K562 (cell line): ENCODE measurements around the gene PSMB11. TPM values are rescaled to one million over a fixed set of nuclear protein-coding genes. Genes with fewer than 3 reads are reported as not detected.
A peak's percentile ranks its signal among the peaks of the same experiment; 100 is the strongest.

Source experiments
- BMI1 ChIP-seq: fragments of 150-350 bp; IDR thresholded peaks from 2 replicates; pipeline ENCODE4 v1.6.1; 2014; ENCODE audit warnings: low read length
- CC2D1A ChIP-seq: fragments of 450-650 bp; IDR thresholded peaks from 2 replicates; pipeline ENCODE4 v1.6.1; 2017; ENCODE audit warnings: mild to moderate bottlenecking
- FOXP1 ChIP-seq: sonication (generic); formaldehyde crosslinking; IDR thresholded peaks from 2 replicates; pipeline ENCODE4 v1.8.0; 2022; ENCODE audit warnings: mild to moderate bottlenecking, missing genetic modification reagents
- HLTF ChIP-seq: fragments of 450-650 bp; IDR thresholded peaks from 2 replicates; pipeline ENCODE4 v1.6.1; 2016
- MAFK ChIP-seq: IDR thresholded peaks from 2 replicates; pipeline ENCODE4 v1.6.1; 2011; ENCODE audit warnings: low read length, improper control_type of control experiment
- NCOA4 ChIP-seq: fragments of 450-650 bp; IDR thresholded peaks from 2 replicates; pipeline ENCODE4 v1.6.1; 2018; ENCODE audit warnings: mild to moderate bottlenecking; ENCODE audit not compliant: partially characterized antibody
- NELFE ChIP-seq: IDR thresholded peaks from 2 replicates; pipeline ENCODE4 v1.6.1; 2011; ENCODE audit warnings: mild to moderate bottlenecking; ENCODE audit not compliant: insufficient read depth, insufficient read length
- PHF20 ChIP-seq: fragments of 450-650 bp; IDR thresholded peaks from 2 replicates; pipeline ENCODE4 v1.6.1; 2018; ENCODE audit not compliant: partially characterized antibody
- SAFB ChIP-seq: fragments of 200-400 bp; formaldehyde crosslinking; IDR thresholded peaks from 2 replicates; pipeline ENCODE4 v1.6.1; 2017; ENCODE audit warnings: low read depth, low read length, borderline replicate concordance
- SRSF7 ChIP-seq: fragments of 200-400 bp; formaldehyde crosslinking; optimal IDR thresholded peaks from 2 replicates; pipeline ENCODE3; 2017; ENCODE audit warnings: mild to moderate bottlenecking, low read depth, low read length
- ZFP36 ChIP-seq: fragments of 150-350 bp; IDR thresholded peaks from 2 replicates; pipeline ENCODE4 v1.6.1; 2018; ENCODE audit warnings: low read length, low read depth; ENCODE audit not compliant: partially characterized antibody
- ZNF232 ChIP-seq: sonication (generic); formaldehyde crosslinking; IDR thresholded peaks from 2 replicates; pipeline ENCODE4 v1.8.0; 2022; ENCODE audit warnings: mild to moderate bottlenecking, missing genetic modification reagents
- ZSCAN29 ChIP-seq: fragments of 450-650 bp; IDR thresholded peaks from 2 replicates; pipeline ENCODE4 v1.6.1; 2017
- polyA plus RNA-seq, 8 experiments: library from polyadenylated mRNA; depleted of rRNA in 4 of 8; stranded (reverse) in 5 of 8; unstranded in 3 of 8; fragments of >200 nt; fragmentation: Nextera tagmentation in 2 of 8; fragmentation: Illumina TruSeq in 1 of 8; extraction: Ambion mirVana in 2 of 8; extraction: Trizol in 1 of 8; gene quantifications; 2 replicates each; pipeline versions ENCODE4 v1.2.1 to v1.2.3, GENCODE V29; 2011 to 2014; ENCODE audit warnings: inconsistent platforms in 1 of 8, missing spikeins in 1 of 8
- total RNA-seq, 7 experiments: library from RNA; depleted of rRNA in 6 of 7; stranded (reverse); fragments of >200 nt in 6 of 7; fragmentation: Illumina TruSeq in 2 of 7; extraction: Trizol in 2 of 7; gene quantifications; 2 replicates each; pipeline versions ENCODE4 v1.2.1 to v1.2.3, GENCODE V29; 2011 to 2021; ENCODE audit warnings: low replicate concordance in 1 of 7
- TF ChIP-seq, protein P1 (sequence below): fragments of 250-450 bp; sonication (Bioruptor Pico); IDR thresholded peaks from 2 replicates; pipeline ENCODE4 v1.4.0; 2020; ENCODE audit warnings: mild to moderate bottlenecking, moderate library complexity, borderline replicate concordance
- TF ChIP-seq, protein P2 (sequence below), 2 experiments: fragments of 450-650 bp in 1 of 2; sonication (generic) in 1 of 2; formaldehyde crosslinking in 1 of 2; IDR thresholded peaks; 2 replicates each; pipeline versions ENCODE4 v1.7.1 to v1.9.0; 2016 to 2022; ENCODE audit warnings: inconsistent platforms in 1 of 2, mild to moderate bottlenecking in 1 of 2, missing genetic modification reagents in 1 of 2
- TF ChIP-seq, protein P3 (sequence below), 2 experiments: fragments of 450-650 bp; IDR thresholded peaks; 2 replicates each; pipeline ENCODE4 v1.6.1; 2016

PSMB11 gene
- total and polyA plus RNA-seq, 9 of the 15 experiments (the other 6 are each of a cell fraction or from before 2014, with no cell fraction given): not detected

DNA sequence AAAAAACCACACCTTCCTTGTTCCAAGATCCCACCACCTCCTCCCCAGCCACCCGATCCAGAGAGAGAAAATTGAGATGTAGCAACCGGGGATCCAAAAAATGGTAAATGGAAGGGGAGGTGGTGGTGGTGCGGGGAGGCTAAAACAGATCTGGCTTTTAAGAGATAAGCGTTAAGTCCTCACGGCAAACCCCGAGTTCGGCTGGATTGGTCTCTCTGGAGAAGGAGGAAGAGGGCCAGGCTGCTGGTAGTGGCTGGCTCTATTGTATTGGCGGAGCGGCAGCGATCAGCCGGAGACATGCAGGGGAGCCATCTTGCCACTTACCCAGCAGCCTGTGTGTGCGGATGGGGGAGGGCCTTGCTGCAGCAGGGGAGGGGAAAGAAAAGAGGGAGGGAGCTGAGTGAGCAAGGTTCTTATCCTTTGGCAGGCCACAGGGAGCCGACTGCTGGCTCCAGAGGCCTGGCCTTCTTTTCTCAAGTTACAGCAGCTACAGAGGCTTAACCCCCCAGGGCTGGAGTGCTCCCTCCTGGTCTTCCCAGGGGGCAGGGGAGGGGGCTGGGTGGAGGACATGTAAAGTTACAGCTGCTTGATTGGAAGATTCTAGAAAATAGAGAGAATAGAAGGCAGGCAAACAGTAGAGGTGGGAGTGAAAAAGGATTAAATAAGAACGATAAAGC lies 29.4 kb downstream of the PSMB11 start (continued):
- TF ChIP-seq, protein P1, sequence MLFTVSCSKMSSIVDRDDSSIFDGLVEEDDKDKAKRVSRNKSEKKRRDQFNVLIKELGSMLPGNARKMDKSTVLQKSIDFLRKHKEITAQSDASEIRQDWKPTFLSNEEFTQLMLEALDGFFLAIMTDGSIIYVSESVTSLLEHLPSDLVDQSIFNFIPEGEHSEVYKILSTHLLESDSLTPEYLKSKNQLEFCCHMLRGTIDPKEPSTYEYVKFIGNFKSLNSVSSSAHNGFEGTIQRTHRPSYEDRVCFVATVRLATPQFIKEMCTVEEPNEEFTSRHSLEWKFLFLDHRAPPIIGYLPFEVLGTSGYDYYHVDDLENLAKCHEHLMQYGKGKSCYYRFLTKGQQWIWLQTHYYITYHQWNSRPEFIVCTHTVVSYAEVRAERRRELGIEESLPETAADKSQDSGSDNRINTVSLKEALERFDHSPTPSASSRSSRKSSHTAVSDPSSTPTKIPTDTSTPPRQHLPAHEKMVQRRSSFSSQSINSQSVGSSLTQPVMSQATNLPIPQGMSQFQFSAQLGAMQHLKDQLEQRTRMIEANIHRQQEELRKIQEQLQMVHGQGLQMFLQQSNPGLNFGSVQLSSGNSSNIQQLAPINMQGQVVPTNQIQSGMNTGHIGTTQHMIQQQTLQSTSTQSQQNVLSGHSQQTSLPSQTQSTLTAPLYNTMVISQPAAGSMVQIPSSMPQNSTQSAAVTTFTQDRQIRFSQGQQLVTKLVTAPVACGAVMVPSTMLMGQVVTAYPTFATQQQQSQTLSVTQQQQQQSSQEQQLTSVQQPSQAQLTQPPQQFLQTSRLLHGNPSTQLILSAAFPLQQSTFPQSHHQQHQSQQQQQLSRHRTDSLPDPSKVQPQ (CRISPR knock-in tag): no peak
- TF ChIP-seq NELFE (no peak), ZNF232 (CRISPR knock-in tag) (no peak), NCOA4 (no peak), BMI1 (no peak), SAFB (no peak), ZFP36 (peak; percentile 16), PHF20 (peak; percentile 51), CC2D1A (no peak), MAFK (no peak), ZSCAN29 (no peak), HLTF (no peak; the same call in 1 of the 2 replicates), SRSF7 (no peak), FOXP1 (no peak)
- TF ChIP-seq, protein P2, sequence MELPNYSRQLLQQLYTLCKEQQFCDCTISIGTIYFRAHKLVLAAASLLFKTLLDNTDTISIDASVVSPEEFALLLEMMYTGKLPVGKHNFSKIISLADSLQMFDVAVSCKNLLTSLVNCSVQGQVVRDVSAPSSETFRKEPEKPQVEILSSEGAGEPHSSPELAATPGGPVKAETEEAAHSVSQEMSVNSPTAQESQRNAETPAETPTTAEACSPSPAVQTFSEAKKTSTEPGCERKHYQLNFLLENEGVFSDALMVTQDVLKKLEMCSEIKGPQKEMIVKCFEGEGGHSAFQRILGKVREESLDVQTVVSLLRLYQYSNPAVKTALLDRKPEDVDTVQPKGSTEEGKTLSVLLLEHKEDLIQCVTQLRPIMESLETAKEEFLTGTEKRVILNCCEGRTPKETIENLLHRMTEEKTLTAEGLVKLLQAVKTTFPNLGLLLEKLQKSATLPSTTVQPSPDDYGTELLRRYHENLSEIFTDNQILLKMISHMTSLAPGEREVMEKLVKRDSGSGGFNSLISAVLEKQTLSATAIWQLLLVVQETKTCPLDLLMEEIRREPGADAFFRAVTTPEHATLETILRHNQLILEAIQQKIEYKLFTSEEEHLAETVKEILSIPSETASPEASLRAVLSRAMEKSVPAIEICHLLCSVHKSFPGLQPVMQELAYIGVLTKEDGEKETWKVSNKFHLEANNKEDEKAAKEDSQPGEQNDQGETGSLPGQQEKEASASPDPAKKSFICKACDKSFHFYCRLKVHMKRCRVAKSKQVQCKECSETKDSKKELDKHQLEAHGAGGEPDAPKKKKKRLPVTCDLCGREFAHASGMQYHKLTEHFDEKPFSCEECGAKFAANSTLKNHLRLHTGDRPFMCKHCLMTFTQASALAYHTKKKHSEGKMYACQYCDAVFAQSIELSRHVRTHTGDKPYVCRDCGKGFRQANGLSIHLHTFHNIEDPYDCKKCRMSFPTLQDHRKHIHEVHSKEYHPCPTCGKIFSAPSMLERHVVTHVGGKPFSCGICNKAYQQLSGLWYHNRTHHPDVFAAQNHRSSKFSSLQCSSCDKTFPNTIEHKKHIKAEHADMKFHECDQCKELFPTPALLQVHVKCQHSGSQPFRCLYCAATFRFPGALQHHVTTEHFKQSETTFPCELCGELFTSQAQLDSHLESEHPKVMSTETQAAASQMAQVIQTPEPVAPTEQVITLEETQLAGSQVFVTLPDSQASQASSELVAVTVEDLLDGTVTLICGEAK (IDR thresholded peaks at IDR 0.05): 0 out of 2 replicates have a peak, but pooled peaks have one; percentile 16
- TF ChIP-seq, protein P2 (CRISPR knock-in tag; IDR thresholded peaks at IDR 0.05): no peak
- TF ChIP-seq, protein P3, sequence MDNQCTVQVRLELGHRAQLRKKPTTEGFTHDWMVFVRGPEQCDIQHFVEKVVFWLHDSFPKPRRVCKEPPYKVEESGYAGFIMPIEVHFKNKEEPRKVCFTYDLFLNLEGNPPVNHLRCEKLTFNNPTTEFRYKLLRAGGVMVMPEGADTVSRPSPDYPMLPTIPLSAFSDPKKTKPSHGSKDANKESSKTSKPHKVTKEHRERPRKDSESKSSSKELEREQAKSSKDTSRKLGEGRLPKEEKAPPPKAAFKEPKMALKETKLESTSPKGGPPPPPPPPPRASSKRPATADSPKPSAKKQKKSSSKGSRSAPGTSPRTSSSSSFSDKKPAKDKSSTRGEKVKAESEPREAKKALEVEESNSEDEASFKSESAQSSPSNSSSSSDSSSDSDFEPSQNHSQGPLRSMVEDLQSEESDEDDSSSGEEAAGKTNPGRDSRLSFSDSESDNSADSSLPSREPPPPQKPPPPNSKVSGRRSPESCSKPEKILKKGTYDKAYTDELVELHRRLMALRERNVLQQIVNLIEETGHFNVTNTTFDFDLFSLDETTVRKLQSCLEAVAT (IDR thresholded peaks at IDR 0.05): no peak
